Lower lobe of right lung (tissue), 2 donors: ENCODE measurements around the gene CEP112. TPM values are rescaled to one million over a fixed set of nuclear protein-coding genes. Genes with fewer than 3 reads are reported as not detected.
A peak's percentile ranks its signal among the peaks of the same experiment; 100 is the strongest.
"Not testable (repeated sequence)": the region's sequence is repeated elsewhere in the genome, so short reads cannot be mapped to it uniquely, and the experiment has no call there.

ENCODE experiments used
- ATAC-seq, 2 donors: fragments of 200-7000 bp; cut with Tn5 transposase; one replicate each; pipeline ENCODE4 v1.9.1; 2020 to 2022; ENCODE audit warnings: mild to moderate bottlenecking in 2 of 2, moderate library complexity in 2 of 2
- DNase-seq: peaks from one replicate; pipeline ENCODE4 v3.0.0-alpha.2; 2020
- H3K27ac ChIP-seq: fragments of 200-600 bp; one replicate; pipeline ENCODE4 v1.8.0; 2022
- H3K27me3 ChIP-seq: fragments of 200-600 bp; one replicate; pipeline ENCODE4 v1.8.0; 2022; ENCODE audit warnings: low read depth
- H3K36me3 ChIP-seq: fragments of 200-600 bp; one replicate; pipeline ENCODE4 v1.8.0; 2022; ENCODE audit warnings: mild to moderate bottlenecking
- H3K4me1 ChIP-seq: fragments of 200-600 bp; one replicate; pipeline ENCODE4 v1.8.0; 2022
- H3K4me3 ChIP-seq: fragments of 200-600 bp; one replicate; pipeline ENCODE4 v1.8.0; 2022; ENCODE audit warnings: mild to moderate bottlenecking
- H3K9me3 ChIP-seq: fragments of 200-600 bp; one replicate; pipeline ENCODE4 v1.8.0; 2022
- CTCF ChIP-seq: fragments of 200-600 bp; IDR thresholded peaks from one replicate; pipeline ENCODE4 v1.8.0; 2022; ENCODE audit warnings: antibody characterized with exemption, mild to moderate bottlenecking
- intact Hi-C: fragments of 100-400 bp; cut with DNase I; formaldehyde crosslinking; loops from one replicate; pipeline ENCODE4 v1.11.0; 2022
- total RNA-seq: library from RNA; stranded (reverse); fragmentation: NEBNext Ultra II Directional; extraction: Animal tissue kit (Norgen Biotek cat#: 25700); gene quantifications from one replicate; pipeline ENCODE4 v1.2.1, GENCODE V29; 2021
- donor health status: DM: no; HTN: yes; CAD: no; lungs with severe emphysema.

CEP112 gene
- total RNA-seq, 1 donor from 2014 or later, result 30.1 TPM

- H3K36me3 ChIP-seq, result no peaks in the 10 kb centered on the region
- peak overlapping the region; percentile 36 for H3K27ac ChIP-seq
- no peak for TF ChIP-seq CTCF
- DNase-seq (no peak), ATAC-seq (peak in 1 of 2 donors; percentile 77)
- H3K4me3 ChIP-seq, result no peak overlapping the region
- no peaks in the 10 kb centered on the region for H3K27me3 ChIP-seq
- H3K9me3 ChIP-seq, result peaks cover 5% of the 10 kb centered on the region
- intact Hi-C loops, result no loop called here
- peaks cover 17% of the 10 kb centered on the region for H3K4me1 ChIP-seq
Measured at GRCh38 chr17:65742403-65743307, 449.3 kb downstream of the CEP112 start.

GRCh38 chr17:65741710-65742109, 450.2 kb downstream of the CEP112 start:
- H3K36me3 ChIP-seq, result no peaks in the 10 kb centered on the region
- no peak for DNase-seq
- no peak overlapping the region for H3K27ac ChIP-seq
- no peak for TF ChIP-seq CTCF
- H3K27me3 ChIP-seq, result no peaks in the 10 kb centered on the region
- no peak overlapping the region for H3K4me3 ChIP-seq
- ATAC-seq, result no peak
- H3K4me1 ChIP-seq, result peaks cover 17% of the 10 kb centered on the region
- intact Hi-C loops, result no loop called here
- H3K9me3 ChIP-seq, result peaks cover 5% of the 10 kb centered on the region

- no peak for ATAC-seq
- DNase-seq, result no peak
- H3K36me3 ChIP-seq, result no peaks in the 10 kb centered on the region
- H3K9me3 ChIP-seq, result peaks cover 5% of the 10 kb centered on the region
- H3K4me1 ChIP-seq, result peaks cover 17% of the 10 kb centered on the region
- no peak for TF ChIP-seq CTCF
- no peak overlapping the region for H3K4me3 ChIP-seq
- intact Hi-C loops, result no loop called here
- no peak overlapping the region for H3K27ac ChIP-seq
- no peaks in the 10 kb centered on the region for H3K27me3 ChIP-seq
Measured at GRCh38 chr17:65739034-65739433, 452.9 kb downstream of the CEP112 start.

- no peaks in the 10 kb centered on the region for H3K27me3 ChIP-seq
- DNase-seq (no peak), ATAC-seq (no peak)
- H3K4me1 ChIP-seq, result peaks cover 4% of the 10 kb centered on the region
- H3K9me3 ChIP-seq, result peaks cover 5% of the 10 kb centered on the region
- no peak overlapping the region for H3K27ac ChIP-seq
- no peaks in the 10 kb centered on the region for H3K36me3 ChIP-seq
- H3K4me3 ChIP-seq, result no peak overlapping the region
- intact Hi-C loops, result no loop called here
- TF ChIP-seq CTCF, result no peak
Measured at GRCh38 chr17:65737451-65737850, 454.5 kb downstream of the CEP112 start.

GRCh38 chr17:65733314-65733713, 458.6 kb downstream of the CEP112 start:
- no peaks in the 10 kb centered on the region for H3K36me3 ChIP-seq
- DNase-seq (no peak), ATAC-seq (no peak)
- no peaks in the 10 kb centered on the region for H3K4me1 ChIP-seq
- H3K27ac ChIP-seq, result no peak overlapping the region
- no peak overlapping the region for H3K4me3 ChIP-seq
- H3K9me3 ChIP-seq, result no peaks in the 10 kb centered on the region
- no peak for TF ChIP-seq CTCF
- intact Hi-C loops, result no loop called here
- no peaks in the 10 kb centered on the region for H3K27me3 ChIP-seq

- H3K4me1 ChIP-seq, intact Hi-C loops, H3K27me3 ChIP-seq, H3K4me3 ChIP-seq, H3K36me3 ChIP-seq, DNase-seq, H3K27ac ChIP-seq, H3K9me3 ChIP-seq, ATAC-seq: not testable (repeated sequence)
Measured at GRCh38 chr17:65732667-65733066, 459.3 kb downstream of the CEP112 start.
